ENCODE data around the gene SLIT3.

The SLIT3 gene

GRCh38 chr5:168837852-168838251 lies 463.1 kb downstream of the SLIT3 start:
- Histone ChIP-seq H3K9ac (no peak overlapping the region), H2AFZ (ENCODE audit: low read depth) (no peak overlapping the region), H3K4me1 (ENCODE audit: low read depth, poor library complexity, severe bottlenecking) (no peaks in the 10 kb centered on the region), H3K36me3 (ENCODE audit: insufficient read depth) (no peaks in the 10 kb centered on the region), H3K27ac (no peak overlapping the region), H3K4me2 (no peak overlapping the region), H3K4me3 (IDR thresholded peaks at IDR 0.05; ENCODE audit: insufficient read depth, low read depth, low read length) (no peak overlapping the region), H4K20me1 (ENCODE audit: insufficient read depth) (no peaks in the 10 kb centered on the region), H3K79me2 (ENCODE audit: insufficient read depth, low read depth) (no peaks in the 10 kb centered on the region), H3K27me3 (ENCODE audit: insufficient read depth, low read depth) (no peaks in the 10 kb centered on the region)
- TF ChIP-seq, protein P1, sequence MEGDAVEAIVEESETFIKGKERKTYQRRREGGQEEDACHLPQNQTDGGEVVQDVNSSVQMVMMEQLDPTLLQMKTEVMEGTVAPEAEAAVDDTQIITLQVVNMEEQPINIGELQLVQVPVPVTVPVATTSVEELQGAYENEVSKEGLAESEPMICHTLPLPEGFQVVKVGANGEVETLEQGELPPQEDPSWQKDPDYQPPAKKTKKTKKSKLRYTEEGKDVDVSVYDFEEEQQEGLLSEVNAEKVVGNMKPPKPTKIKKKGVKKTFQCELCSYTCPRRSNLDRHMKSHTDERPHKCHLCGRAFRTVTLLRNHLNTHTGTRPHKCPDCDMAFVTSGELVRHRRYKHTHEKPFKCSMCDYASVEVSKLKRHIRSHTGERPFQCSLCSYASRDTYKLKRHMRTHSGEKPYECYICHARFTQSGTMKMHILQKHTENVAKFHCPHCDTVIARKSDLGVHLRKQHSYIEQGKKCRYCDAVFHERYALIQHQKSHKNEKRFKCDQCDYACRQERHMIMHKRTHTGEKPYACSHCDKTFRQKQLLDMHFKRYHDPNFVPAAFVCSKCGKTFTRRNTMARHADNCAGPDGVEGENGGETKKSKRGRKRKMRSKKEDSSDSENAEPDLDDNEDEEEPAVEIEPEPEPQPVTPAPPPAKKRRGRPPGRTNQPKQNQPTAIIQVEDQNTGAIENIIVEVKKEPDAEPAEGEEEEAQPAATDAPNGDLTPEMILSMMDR (conservative IDR thresholded peaks at IDR 0.05; ENCODE audit: low read depth, low read length), result no peak

DNA sequence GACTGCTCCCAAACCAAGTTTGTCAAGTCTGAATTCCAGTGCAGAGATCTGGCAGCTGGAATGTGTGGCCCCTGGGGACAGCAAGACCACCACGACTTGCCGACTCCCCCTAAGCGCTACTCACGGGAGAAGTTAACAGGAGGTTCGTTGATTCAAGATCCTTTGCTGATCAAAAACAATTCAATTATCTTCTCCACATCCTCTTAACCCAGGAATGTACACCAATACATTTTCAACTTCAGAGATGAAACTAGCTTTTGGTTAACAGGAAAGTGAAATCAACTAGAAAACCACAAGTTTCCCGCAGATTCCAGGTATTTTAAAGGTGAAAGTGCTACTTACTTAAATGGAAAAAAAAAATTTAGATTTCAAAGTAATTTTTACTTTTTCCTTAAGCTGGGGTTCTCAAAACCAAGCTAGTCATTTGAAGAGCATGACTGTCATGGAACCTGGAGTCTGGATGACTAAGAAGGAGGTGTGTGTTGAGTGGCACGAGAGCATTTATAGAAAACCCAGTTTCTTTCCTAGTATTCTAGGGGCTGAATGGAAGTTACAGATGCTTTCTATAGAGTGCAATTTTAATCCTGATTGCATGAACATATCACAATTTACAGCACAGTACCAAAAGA lies 464.2 kb downstream of the SLIT3 start:
- Histone ChIP-seq H3K4me2 (no peak overlapping the region), H3K4me1 (ENCODE audit: low read depth, poor library complexity, severe bottlenecking) (no peaks in the 10 kb centered on the region), H3K9ac (no peak overlapping the region), H3K27ac (no peak overlapping the region), H3K4me3 (IDR thresholded peaks at IDR 0.05; ENCODE audit: insufficient read depth, low read depth, low read length) (no peak overlapping the region), H3K79me2 (ENCODE audit: insufficient read depth, low read depth) (no peaks in the 10 kb centered on the region), H3K36me3 (ENCODE audit: insufficient read depth) (no peaks in the 10 kb centered on the region), H2AFZ (ENCODE audit: low read depth) (no peak overlapping the region), H4K20me1 (ENCODE audit: insufficient read depth) (no peaks in the 10 kb centered on the region), H3K27me3 (ENCODE audit: insufficient read depth, low read depth) (no peaks in the 10 kb centered on the region)
- TF ChIP-seq, protein P1 (conservative IDR thresholded peaks at IDR 0.05; ENCODE audit: low read depth, low read length), result no peak

DNA sequence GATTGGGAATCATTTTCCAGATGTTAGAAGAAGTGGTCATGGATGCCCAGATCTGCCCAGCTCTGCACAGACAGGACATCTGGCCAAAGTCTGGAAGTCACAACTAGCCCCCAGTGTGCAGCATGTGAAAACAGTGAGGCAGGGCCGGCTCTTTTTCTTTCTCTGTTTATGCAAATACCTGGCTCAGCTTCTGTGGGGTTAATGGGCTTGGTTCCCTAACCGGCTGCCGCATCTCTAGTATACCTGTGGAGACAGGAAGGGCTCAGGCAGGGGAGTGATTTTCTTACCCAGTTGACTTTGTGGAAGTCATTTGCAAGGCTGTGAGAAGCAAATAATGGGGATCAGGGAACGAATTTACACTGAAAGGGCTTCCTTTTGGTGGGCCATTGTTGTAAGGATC lies 467.0 kb downstream of the SLIT3 start:
- no peak overlapping the region for H3K4me3 ChIP-seq (IDR thresholded peaks at IDR 0.05; ENCODE audit: insufficient read depth, low read depth, low read length)
- no peaks in the 10 kb centered on the region for H3K4me1 ChIP-seq (ENCODE audit: low read depth, poor library complexity, severe bottlenecking)
- no peak overlapping the region for H3K9ac ChIP-seq
- H3K4me2 ChIP-seq, result no peak overlapping the region
- no peak overlapping the region for H3K27ac ChIP-seq
- no peaks in the 10 kb centered on the region for H3K36me3 ChIP-seq (ENCODE audit: insufficient read depth)
- TF ChIP-seq, protein P1 (conservative IDR thresholded peaks at IDR 0.05; ENCODE audit: low read depth, low read length), result no peak
- no peaks in the 10 kb centered on the region for H4K20me1 ChIP-seq (ENCODE audit: insufficient read depth)
- H3K79me2 ChIP-seq (ENCODE audit: insufficient read depth, low read depth), result no peaks in the 10 kb centered on the region
- no peaks in the 10 kb centered on the region for H3K27me3 ChIP-seq (ENCODE audit: insufficient read depth, low read depth)
- H2AFZ ChIP-seq (ENCODE audit: low read depth), result no peak overlapping the region

GRCh38 chr5:168833383-168833782 lies 467.6 kb downstream of the SLIT3 start:
- Histone ChIP-seq H3K9ac (no peak overlapping the region), H2AFZ (ENCODE audit: low read depth) (no peak overlapping the region), H3K4me1 (ENCODE audit: low read depth, poor library complexity, severe bottlenecking) (no peaks in the 10 kb centered on the region), H3K4me3 (IDR thresholded peaks at IDR 0.05; ENCODE audit: insufficient read depth, low read depth, low read length) (no peak overlapping the region), H3K36me3 (ENCODE audit: insufficient read depth) (no peaks in the 10 kb centered on the region), H3K27ac (no peak overlapping the region), H3K27me3 (ENCODE audit: insufficient read depth, low read depth) (no peaks in the 10 kb centered on the region), H4K20me1 (ENCODE audit: insufficient read depth) (no peaks in the 10 kb centered on the region), H3K79me2 (ENCODE audit: insufficient read depth, low read depth) (no peaks in the 10 kb centered on the region), H3K4me2 (no peak overlapping the region)
- TF ChIP-seq, protein P1 (conservative IDR thresholded peaks at IDR 0.05; ENCODE audit: low read depth, low read length), result no peak
